Hematopoietic multipotent progenitor cell treated with erythropoietin and hydrocortisone succinate and interleukin-3 and kit ligand, for 4 days (in vitro differentiated cells): ENCODE measurements around the gene RALGAPA2.

ENCODE experiments used
- DNase-seq: peaks from one replicate; pipeline ENCODE4 v3.0.0-alpha.2; 2015

The RALGAPA2 gene

GRCh38 chr20:20683020-20683419, 29.4 kb downstream of the RALGAPA2 start:
- DNase-seq: no peak

GRCh38 chr20:20680991-20681508, 31.4 kb downstream of the RALGAPA2 start:
- DNase-seq: peak; percentile 96

GRCh38 chr20:20679316-20679715, 33.1 kb downstream of the RALGAPA2 start:
- DNase-seq: no peak

- no peak for DNase-seq
Measured at GRCh38 chr20:20677186-20677585, 35.3 kb downstream of the RALGAPA2 start.

GRCh38 chr20:20668639-20669038, 43.8 kb downstream of the RALGAPA2 start:
- DNase-seq: peak; percentile 82

GRCh38 chr20:20666359-20666758, 46.1 kb downstream of the RALGAPA2 start:
- DNase-seq: peak; percentile 51

GRCh38 chr20:20665606-20666332, 46.7 kb downstream of the RALGAPA2 start:
- DNase-seq: peak; percentile 68

GRCh38 chr20:20664795-20665589, 47.5 kb downstream of the RALGAPA2 start:
- peak; percentile 83 for DNase-seq

- no peak for DNase-seq
Measured at GRCh38 chr20:20663841-20664240, 48.6 kb downstream of the RALGAPA2 start.

GRCh38 chr20:20658871-20659431, 53.5 kb downstream of the RALGAPA2 start:
- DNase-seq: no peak

- no peak for DNase-seq
Measured at GRCh38 chr20:20658123-20658522, 54.3 kb downstream of the RALGAPA2 start.

- no peak for DNase-seq
Measured at GRCh38 chr20:20657092-20657491, 55.4 kb downstream of the RALGAPA2 start.

- DNase-seq: no peak
Measured at GRCh38 chr20:20655883-20656282, 56.6 kb downstream of the RALGAPA2 start.

- no peak for DNase-seq
Measured at GRCh38 chr20:20649945-20650344, 62.5 kb downstream of the RALGAPA2 start.

- no peak for DNase-seq
Measured at GRCh38 chr20:20643927-20644326, 68.5 kb downstream of the RALGAPA2 start.

GRCh38 chr20:20641783-20642182, 70.7 kb downstream of the RALGAPA2 start:
- no peak for DNase-seq

GRCh38 chr20:20638878-20639277, 73.6 kb downstream of the RALGAPA2 start:
- peak; percentile 73 for DNase-seq

- peak; percentile 84 for DNase-seq
Measured at GRCh38 chr20:20637998-20638725, 74.3 kb downstream of the RALGAPA2 start.

- DNase-seq: no peak
Measured at GRCh38 chr20:20635006-20635405, 77.4 kb downstream of the RALGAPA2 start.

GRCh38 chr20:20632644-20633043, 79.8 kb downstream of the RALGAPA2 start:
- DNase-seq: no peak

- DNase-seq: no peak
Measured at GRCh38 chr20:20630551-20630950, 81.9 kb downstream of the RALGAPA2 start.

- no peak for DNase-seq
Measured at GRCh38 chr20:20629556-20630188, 82.8 kb downstream of the RALGAPA2 start.
